HUDEP-2 (cell line): Measurements from ENCODE around the gene RNF141.

ENCODE experiments used
- DNase-seq, 76 experiments: peaks; one replicate each; lab custom pipeline; 2025; ENCODE audit not compliant: unreplicated experiment in 76 of 76; lab: John Stamatoyannopoulos, UW

The RNF141 gene, protein sequence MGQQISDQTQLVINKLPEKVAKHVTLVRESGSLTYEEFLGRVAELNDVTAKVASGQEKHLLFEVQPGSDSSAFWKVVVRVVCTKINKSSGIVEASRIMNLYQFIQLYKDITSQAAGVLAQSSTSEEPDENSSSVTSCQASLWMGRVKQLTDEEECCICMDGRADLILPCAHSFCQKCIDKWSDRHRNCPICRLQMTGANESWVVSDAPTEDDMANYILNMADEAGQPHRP

GRCh38 chr11:10540915-10541560 lies at the start of gene RNF141:
RNF141 (minus strand) TSS chr11:10541187; CDS start chr11:10534158, 7,029 bp downstream.
- peak; percentile 10 to 95 (median 84) for DNase-seq

DNA sequence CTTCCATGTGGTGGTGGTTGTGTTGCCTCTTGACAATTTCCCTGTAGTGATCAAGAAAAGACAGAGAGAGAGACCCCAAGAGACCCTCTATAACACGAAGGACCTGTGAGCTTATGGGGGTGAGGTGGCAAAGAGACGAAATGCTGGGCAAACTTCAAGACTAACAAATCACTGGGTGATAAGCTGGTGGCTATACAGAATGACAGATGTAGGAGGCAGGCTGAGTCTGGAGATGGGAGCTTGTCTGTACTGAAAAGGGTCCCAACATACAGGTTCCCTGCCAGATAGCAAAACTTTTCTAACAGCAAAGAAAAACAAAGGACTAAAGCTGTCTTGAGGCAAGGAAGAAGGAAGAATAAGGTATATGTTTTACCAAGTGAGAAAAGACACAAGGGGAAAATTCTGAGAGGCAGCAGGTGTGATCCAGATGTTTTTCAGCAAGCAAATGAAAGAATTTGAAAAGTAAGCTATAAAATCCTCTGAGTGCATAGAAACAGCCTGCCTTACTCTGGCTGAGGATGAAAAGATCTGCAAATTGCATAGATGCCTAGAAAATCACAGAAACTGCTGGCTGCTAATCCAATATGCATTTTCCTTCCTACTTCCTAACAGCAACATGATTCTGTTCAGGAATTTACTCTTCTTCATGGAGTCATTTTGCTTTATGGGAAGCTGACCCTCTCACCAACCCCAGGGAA lies 49.4 kb upstream of the RNF141 start:
- no peak for DNase-seq

- DNase-seq = no peak
These were observed 47.9 kb upstream of the RNF141 start for GRCh38 chr11:10588904-10589303.

DNA sequence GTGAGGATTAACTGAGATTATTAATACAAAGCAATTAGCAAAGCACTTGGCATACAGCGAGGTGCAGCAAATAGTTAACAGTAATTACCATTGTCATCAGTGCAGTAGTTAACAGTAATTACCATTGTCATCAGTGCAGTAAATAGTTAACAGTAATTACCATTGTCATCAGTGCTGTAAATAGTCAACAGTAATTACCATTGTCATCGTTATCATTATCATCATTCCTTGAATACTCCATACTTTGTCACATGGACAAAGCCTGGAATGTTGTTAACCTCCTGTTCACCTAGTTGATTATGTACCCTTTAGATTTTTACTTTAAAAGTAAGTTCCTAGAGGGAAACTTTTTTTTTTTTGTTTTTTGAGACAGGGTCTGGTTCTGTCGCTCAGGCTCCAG lies 47.0 kb upstream of the RNF141 start:
- DNase-seq = no peak

GRCh38 chr11:10587388-10587787 lies 46.4 kb upstream of the RNF141 start:
- no peak for DNase-seq

- no peak for DNase-seq
These were observed 43.1 kb upstream of the RNF141 start for GRCh38 chr11:10584071-10584501.

GRCh38 chr11:10581481-10582019 lies 40.6 kb upstream of the RNF141 start:
- DNase-seq = no peak

- DNase-seq = no peak
These were observed 39.6 kb upstream of the RNF141 start for GRCh38 chr11:10580623-10581022.

DNA sequence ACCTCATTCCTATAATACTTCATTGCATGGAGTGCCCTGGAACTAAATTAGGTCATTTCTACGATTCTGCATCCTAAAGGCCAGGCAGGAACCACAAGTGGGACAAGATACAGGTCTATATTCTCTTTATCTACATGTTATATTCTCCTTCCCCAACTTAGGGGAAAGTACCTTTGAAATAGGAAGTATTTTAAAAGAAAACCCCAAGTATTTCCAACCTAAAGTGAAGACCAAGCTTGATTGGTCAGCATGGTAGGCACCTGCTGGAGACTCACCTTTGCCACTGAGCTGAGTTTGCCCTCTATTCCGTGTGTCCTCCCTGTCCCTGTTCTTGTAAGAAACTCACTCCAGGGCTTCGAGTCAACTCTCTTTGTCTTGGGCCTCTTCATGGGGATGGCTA lies 38.7 kb upstream of the RNF141 start:
- no peak for DNase-seq

DNA sequence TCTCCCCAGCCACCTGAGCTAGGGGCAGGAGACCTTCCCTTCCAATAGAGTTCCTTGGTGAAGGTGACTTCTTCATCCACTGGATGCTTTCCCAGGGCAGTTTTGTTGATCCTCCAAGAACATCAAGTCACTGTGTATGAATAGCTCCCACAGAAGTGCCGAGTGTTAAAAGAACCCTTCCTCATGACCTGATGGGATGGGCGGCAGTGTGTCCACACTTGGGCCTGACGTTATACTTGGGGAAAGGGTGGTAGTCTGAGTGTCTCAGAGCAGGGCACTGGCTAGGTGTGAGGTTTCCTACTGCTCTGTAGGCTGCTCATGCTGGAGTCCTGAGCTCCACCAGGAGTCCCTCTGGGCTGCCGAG lies 35.0 kb upstream of the RNF141 start:
- no peak for DNase-seq

- no peak for DNase-seq
These were observed 34.5 kb upstream of the RNF141 start for GRCh38 chr11:10575346-10576034.

DNA sequence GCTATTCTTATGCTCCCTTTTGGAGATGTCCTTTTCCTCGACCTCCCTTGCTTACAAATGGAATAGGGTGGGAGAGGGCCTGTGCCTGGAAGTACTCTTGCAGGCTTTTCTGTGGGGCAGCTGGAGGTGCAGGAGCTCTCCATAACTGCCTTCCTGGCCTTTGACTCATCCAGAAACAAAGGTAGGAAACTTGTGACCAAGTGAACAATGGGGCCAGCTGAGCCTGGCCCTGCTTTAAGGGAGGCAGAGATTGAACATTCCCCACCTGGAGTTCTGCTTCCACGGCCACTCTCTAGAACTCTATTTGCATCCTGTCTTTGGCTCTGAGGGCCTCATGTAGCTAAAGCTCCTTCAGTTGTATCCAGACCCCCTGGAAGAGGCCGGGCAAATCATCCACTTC lies 32.6 kb upstream of the RNF141 start:
- no peak for DNase-seq

- DNase-seq = no peak
These were observed 32.0 kb upstream of the RNF141 start for GRCh38 chr11:10573028-10573427.

DNA sequence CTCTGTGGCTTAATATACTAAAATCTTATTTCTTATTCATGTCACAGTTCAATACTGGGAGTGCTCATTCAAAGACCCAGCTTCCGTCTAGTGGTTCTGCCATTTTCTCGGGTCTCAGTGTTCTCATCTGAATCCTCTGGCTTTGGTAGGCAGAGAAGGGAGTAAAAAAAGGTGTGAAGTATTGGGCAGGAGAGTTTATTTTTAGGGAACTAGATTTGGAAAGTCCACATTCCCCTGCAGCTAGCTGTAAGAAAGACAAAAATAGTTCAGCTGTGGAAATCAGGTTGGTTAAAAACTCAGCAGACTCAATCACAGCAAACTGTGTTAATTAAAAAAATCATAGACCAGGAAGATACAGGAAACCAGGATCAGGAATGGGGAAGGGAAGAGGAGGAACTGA lies 31.5 kb upstream of the RNF141 start:
- no peak for DNase-seq

- no peak for DNase-seq
These were observed 27.5 kb upstream of the RNF141 start, which contains the start of gene LYVE1 for GRCh38 chr11:10568486-10568941. LYVE1 (minus strand) TSS chr11:10568665; CDS start chr11:10568532, 133 bp downstream.

- DNase-seq = no peak
These were observed 26.5 kb upstream of the RNF141 start for GRCh38 chr11:10567446-10567845.

DNA sequence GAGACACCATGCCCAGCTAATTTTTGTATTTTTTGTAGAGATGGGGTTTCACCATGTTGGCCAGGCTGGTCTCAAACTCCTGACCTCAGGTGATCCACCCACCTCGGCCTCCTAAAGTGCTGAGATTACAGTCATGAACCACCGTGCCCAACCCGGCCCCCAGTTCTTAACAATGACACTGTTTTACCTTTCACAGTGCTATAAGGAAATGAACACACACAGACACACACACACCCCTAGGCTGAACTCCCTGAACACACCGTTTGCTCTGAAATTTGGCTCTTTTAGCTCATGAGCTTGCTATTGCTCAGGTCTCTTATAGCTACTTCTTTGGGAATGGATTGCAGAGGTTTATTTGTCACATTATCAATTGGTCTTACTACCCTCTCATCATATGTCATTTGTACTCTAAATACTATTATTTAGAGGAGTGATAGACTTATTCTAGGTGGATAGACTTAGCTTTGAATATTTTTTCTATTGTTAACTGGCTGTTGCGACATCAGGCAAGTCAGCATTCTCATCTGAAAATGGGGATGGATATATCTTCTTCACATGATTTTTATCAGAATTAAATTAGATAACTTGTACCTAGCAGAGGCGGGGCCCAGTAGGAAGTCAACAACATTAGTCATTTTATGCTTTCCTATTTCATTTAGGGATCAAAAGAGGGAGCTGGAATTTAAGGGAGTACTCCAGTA lies 25.4 kb upstream of the RNF141 start:
- no peak for DNase-seq

- no peak for DNase-seq
These were observed 24.5 kb upstream of the RNF141 start for GRCh38 chr11:10565493-10565892.

GRCh38 chr11:10564696-10565318 lies 23.8 kb upstream of the RNF141 start:
- no peak for DNase-seq

DNA sequence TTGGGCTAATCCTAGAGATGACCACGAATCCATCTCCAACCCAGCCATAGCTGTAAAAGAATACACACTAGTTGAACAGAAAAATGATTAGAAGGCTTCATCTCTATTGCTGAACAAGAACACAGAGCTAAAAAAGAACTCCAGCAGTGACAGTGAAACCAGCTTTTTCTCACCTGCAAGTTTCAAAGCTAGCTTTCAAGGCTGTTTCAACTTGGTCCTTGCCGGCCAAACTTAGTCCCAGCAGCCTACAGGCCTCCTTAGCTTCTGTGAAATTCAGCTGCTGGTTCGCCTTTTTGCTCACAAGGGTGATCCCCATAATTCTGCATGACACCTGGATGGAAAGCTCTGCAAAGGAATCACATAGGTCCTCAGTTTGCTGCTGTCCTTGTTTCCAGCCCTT lies 23.0 kb upstream of the RNF141 start:
- no peak for DNase-seq
